Esophagus muscularis mucosa (tissue), 4 donors: Measurements from ENCODE around the gene GJB1. TPM values are rescaled to one million over a fixed set of nuclear protein-coding genes. Genes with fewer than 3 reads are reported as not detected.
"Not testable (repeated sequence)": the region's sequence is repeated elsewhere in the genome, so short reads cannot be mapped to it uniquely, and the experiment has no call there.

Experiments
- DNase-seq: peaks from one replicate; pipeline ENCODE4 v3.0.0-alpha.2; 2017; ENCODE audit errors: extremely low spot score
- H3K27ac ChIP-seq, 4 donors: fragments of 200-600 bp; sonication (generic); replicated peaks in 1 of 4; 1 replicate in 3 of 4; 2 replicates in 1 of 4; pipeline ENCODE4 v1.5.1; 2016 to 2019; ENCODE audit warnings: mild to moderate bottlenecking in 1 of 4
- H3K27me3 ChIP-seq, 4 donors: fragments of 200-600 bp; sonication (generic); one replicate each; pipeline versions ENCODE4 v1.5.1 to v1.6.0; 2016 to 2019
- H3K36me3 ChIP-seq, 4 donors: fragments of 200-600 bp; sonication (generic); one replicate each; pipeline ENCODE4 v1.5.1; 2016 to 2019
- H3K4me1 ChIP-seq, 4 donors: fragments of 200-600 bp; sonication (generic); one replicate each; pipeline ENCODE4 v1.5.1; 2016 to 2019
- H3K4me3 ChIP-seq, 4 donors: fragments of 200-600 bp; sonication (generic); 1 replicate in 2 of 4; 2 replicates in 2 of 4; pipeline ENCODE4 v1.5.1; 2016 to 2019; ENCODE audit warnings: mild to moderate bottlenecking in 4 of 4, moderate library complexity in 1 of 4
- H3K9me3 ChIP-seq, 4 donors: fragments of 200-600 bp; sonication (generic); 1 replicate in 3 of 4; 2 replicates in 1 of 4; pipeline ENCODE4 v1.5.1; 2016 to 2019
- CTCF ChIP-seq, 3 experiments: fragments of 200-600 bp in 2 of 3; fragments of 450-650 bp in 1 of 3; sonication (generic) in 2 of 3; IDR thresholded peaks; one replicate each; pipeline ENCODE4 v1.5.1; 2017 to 2019; ENCODE audit warnings: antibody characterized with exemption in 3 of 3, mild to moderate bottlenecking in 2 of 3, moderate library complexity in 1 of 3
- EP300 ChIP-seq: sonication (generic); formaldehyde crosslinking; IDR thresholded peaks from one replicate; pipeline ENCODE4 v1.6.1; 2017; ENCODE audit warnings: antibody characterized with exemption
- POLR2A ChIP-seq: fragments of 450-650 bp; IDR thresholded peaks from one replicate; pipeline ENCODE4 v1.6.1; 2017; ENCODE audit warnings: antibody characterized with exemption, moderate library complexity, mild to moderate bottlenecking, low read depth
- POLR2AphosphoS5 ChIP-seq, 2 donors: sonication (generic); formaldehyde crosslinking; IDR thresholded peaks; one replicate each; pipeline ENCODE4 v1.6.1; 2017; ENCODE audit warnings: antibody characterized with exemption in 2 of 2
- WGBS: methylation state at CpG from one replicate; pipeline ENCODE4 v1.1.5; 2018; 5-methylcytosine and 5-hydroxymethylcytosine counted together
- intact Hi-C: fragments of 100-400 bp; cut with DNase I; formaldehyde crosslinking; loops from one replicate; pipeline ENCODE4 v1.15.1; 2023
- total RNA-seq, 4 donors: library from RNA; depleted of rRNA; stranded (reverse); fragments of >200 nt; gene quantifications; one replicate each; pipeline versions ENCODE4 v1.1.0 to v1.2.1, GENCODE V29; 2016

Gene GJB1
- total RNA-seq, 4 donors from 2014 or later = 0.19 TPM; not detected in 3

DNA sequence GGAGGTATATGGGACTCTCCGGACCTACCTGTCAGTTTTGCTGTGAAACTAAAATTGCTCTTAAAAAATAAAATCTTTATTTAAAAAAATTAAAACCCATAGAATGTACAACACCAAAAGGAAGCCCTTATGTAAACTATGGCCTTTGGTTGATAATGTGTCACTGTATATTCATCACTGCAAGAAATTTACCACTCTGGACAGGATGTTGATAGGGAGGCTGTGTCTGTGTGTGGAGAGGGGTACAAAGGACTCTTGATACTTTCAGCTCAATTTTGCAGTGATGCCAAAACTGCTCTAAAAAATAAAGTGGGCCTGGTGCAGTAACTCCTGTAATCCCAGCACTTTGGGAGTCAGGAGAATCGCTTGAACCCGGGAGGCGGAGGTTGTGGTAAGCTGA, 33.8 kb downstream of the GJB1 start:
- TF ChIP-seq EP300 (no peak), CTCF (IDR thresholded peaks at IDR 0.05) (no peak)
- no peak for DNase-seq
- 83% methylated on average over 4 of the region's 4 CpGs for WGBS
- no peaks in the 10 kb centered on the region for H3K27me3 ChIP-seq
- H3K9me3 ChIP-seq = no peaks in the 10 kb centered on the region
- H3K4me3 ChIP-seq = no peak overlapping the region
- intact Hi-C loops = loop anchor here (1.0 to 10.0 kb wide), 3 partner anchors 25 to 132 kb away; partner anchors contain the start of gene TAF1
- H3K27ac ChIP-seq = no peak overlapping the region
- peaks cover 6 to 18% (median 18%) of the 10 kb centered on the region in 4 donors for H3K4me1 ChIP-seq
- H3K36me3 ChIP-seq = no peaks in the 10 kb centered on the region

GRCh38 chrX:71268624-71269023, 45.6 kb downstream of the GJB1 start:
- H3K4me1 ChIP-seq, H3K27ac ChIP-seq, intact Hi-C loops, H3K27me3 ChIP-seq, H3K9me3 ChIP-seq, H3K36me3 ChIP-seq, H3K4me3 ChIP-seq, DNase-seq: not testable (repeated sequence)

- whole genome bisulfite sequencing = 88% methylated on average over 10 of the region's 19 CpGs
- no peaks in the 10 kb centered on the region for H3K27me3 ChIP-seq
- intact Hi-C loops = no loop called here
- TF ChIP-seq EP300 (no peak), CTCF (IDR thresholded peaks at IDR 0.05) (no peak), POLR2A (no peak), POLR2AphosphoS5 (IDR thresholded peaks at IDR 0.05) (no peak)
- H3K4me1 ChIP-seq = no peaks in the 10 kb centered on the region
- no peaks in the 10 kb centered on the region for H3K9me3 ChIP-seq
- DNase-seq = no peak
- no peaks in the 10 kb centered on the region for H3K36me3 ChIP-seq
- no peak overlapping the region for H3K27ac ChIP-seq
- H3K4me3 ChIP-seq = no peak overlapping the region
These were observed 46.9 kb downstream of the GJB1 start for GRCh38 chrX:71269801-71270395.

DNA sequence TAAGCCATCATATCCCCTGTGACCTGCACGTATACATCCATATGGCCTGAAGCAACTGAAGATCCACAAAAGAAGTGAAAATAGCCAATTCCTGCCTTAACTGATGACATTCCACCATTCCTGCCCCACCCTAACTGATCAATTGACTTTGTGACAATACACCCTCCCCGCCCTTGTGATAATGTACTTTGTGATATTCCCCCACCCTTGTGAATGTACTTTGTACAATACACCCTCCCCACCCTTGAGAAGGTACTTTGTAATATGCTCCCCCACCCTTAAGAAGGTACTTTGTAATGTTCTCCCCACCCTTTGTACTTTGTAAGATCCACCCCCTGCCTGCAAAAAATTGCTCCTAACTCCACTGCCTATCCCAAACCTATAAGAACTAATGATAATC, 49.3 kb downstream of the GJB1 start:
- H3K4me1 ChIP-seq, H3K27ac ChIP-seq, H3K27me3 ChIP-seq, H3K4me3 ChIP-seq, DNase-seq, H3K36me3 ChIP-seq, intact Hi-C loops, H3K9me3 ChIP-seq: not testable (repeated sequence)
- 79% methylated on average over 2 of the region's 2 CpGs for WGBS

Other genes with a start within 250 kb of the GJB1 start
- 10 to 100 TPM; 41.9 to 85.1 (median 64.8) TPM for gene SNX12, start 154.9 kb upstream of the GJB1 start, total RNA-seq
- 10 to 100 TPM; 28.2 to 45.0 (median 35.3) TPM for gene FOXO4, start 127.4 kb upstream of the GJB1 start, total RNA-seq
- gene CXorf65, start 116.5 kb upstream of the GJB1 start, total RNA-seq = not detected
- 1 to 10 TPM; 1.1 to 7.9 (median 4.3) TPM for gene IL2RG, start 111.6 kb upstream of the GJB1 start, total RNA-seq
- 10 to 100 TPM; 23.7 to 34.2 (median 28.2) TPM for gene MED12, start 104.6 kb upstream of the GJB1 start, total RNA-seq
- gene NLGN3, start 78.4 kb upstream of the GJB1 start, total RNA-seq = 1 to 10 TPM; 1.2 to 2.8 (median 2.4) TPM
- 10 to 100 TPM in 3 of 4 donors, 1 to 10 TPM in 1; 9.9 to 19.0 (median 16.8) TPM for gene ZMYM3, start 30.9 kb downstream of the GJB1 start, total RNA-seq
- 100 to 1,000 TPM; 191 to 237 (median 235) TPM for gene NONO, start 60.4 kb downstream of the GJB1 start, total RNA-seq
- gene ITGB1BP2, start 78.5 kb downstream of the GJB1 start, total RNA-seq = 10 to 100 TPM; 12.0 to 35.7 (median 22.2) TPM
- 10 to 100 TPM; 34.3 to 59.4 (median 41.4) TPM for gene TAF1, start 143.1 kb downstream of the GJB1 start, total RNA-seq